Gastroesophageal sphincter (tissue), 3 donors: ENCODE measurements around the gene GRAMD2B.

Experiments used
- POLR2AphosphoS5 ChIP-seq: sonication (generic); formaldehyde crosslinking; IDR thresholded peaks from one replicate; pipeline ENCODE4 v1.6.1; 2017; ENCODE audit warnings: antibody characterized with exemption
- TF ChIP-seq, protein P1 (sequence below), 4 experiments: fragments of 200-600 bp in 2 of 4; fragments of 450-650 bp in 2 of 4; sonication (generic) in 1 of 4; IDR thresholded peaks; one replicate each; pipeline ENCODE4 v1.5.1; 2017 to 2019; ENCODE audit warnings: antibody characterized with exemption in 4 of 4, mild to moderate bottlenecking in 2 of 4, moderate library complexity in 2 of 4

DNA sequence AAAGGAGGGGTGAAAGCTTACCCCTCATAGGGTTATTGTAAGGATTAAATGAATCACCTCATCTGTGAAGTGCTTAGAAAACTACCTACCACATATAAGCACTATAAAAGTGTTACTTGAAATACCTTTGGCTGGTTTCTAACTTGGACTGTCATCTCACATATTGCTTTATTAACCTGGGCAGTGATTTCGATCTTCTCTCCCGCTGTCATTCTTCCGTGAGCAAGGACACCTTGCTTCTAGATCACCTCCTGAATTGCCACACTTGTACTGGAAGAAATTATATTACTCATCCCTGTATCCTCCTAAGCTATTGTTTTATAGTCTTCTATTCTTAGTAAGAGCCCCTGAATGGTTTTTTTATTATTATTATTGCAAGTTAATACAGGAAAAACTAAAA, 34.0 kb upstream of the GRAMD2B start:
- TF ChIP-seq, protein P1, sequence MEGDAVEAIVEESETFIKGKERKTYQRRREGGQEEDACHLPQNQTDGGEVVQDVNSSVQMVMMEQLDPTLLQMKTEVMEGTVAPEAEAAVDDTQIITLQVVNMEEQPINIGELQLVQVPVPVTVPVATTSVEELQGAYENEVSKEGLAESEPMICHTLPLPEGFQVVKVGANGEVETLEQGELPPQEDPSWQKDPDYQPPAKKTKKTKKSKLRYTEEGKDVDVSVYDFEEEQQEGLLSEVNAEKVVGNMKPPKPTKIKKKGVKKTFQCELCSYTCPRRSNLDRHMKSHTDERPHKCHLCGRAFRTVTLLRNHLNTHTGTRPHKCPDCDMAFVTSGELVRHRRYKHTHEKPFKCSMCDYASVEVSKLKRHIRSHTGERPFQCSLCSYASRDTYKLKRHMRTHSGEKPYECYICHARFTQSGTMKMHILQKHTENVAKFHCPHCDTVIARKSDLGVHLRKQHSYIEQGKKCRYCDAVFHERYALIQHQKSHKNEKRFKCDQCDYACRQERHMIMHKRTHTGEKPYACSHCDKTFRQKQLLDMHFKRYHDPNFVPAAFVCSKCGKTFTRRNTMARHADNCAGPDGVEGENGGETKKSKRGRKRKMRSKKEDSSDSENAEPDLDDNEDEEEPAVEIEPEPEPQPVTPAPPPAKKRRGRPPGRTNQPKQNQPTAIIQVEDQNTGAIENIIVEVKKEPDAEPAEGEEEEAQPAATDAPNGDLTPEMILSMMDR (IDR thresholded peaks at IDR 0.05) = no peak
- TF ChIP-seq POLR2AphosphoS5 = no peak
